Measurements from ENCODE around the gene KEAP1. TPM values are rescaled to one million over a fixed set of nuclear protein-coding genes. Genes with fewer than 3 reads are reported as not detected.

Gene KEAP1
- total and polyA plus RNA-seq, 2 of the 13 experiments (the other 11 are each of a cell fraction or from before 2014, with no cell fraction given): 56.7 to 72.9 TPM

DNA sequence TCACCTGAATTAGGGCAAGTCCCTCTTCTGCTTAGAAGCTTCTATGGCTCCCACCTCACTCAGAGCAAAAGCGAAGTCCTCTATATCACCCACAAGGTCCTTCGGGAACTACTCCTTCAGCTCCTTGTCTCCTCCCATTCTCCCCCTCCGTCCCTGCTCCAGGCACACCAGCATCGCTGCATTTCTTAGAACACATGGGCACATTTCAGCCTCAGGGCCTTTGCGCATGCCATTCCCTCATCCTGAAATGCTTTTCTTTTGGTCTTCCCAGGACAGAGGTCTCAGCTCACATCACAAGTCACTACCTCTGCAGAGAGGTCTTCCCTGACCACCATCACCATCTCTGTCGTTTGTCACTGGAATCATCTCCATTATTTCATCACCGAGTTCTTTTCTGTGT lies 10.1 kb upstream of the KEAP1 start:
- ATAC-seq: no peak
- in situ Hi-C loops (cut with HindIII; ENCODE audit: extremely low pct_ligation_motif_present, low pct_unique_long_range_greater_than_20kb) (no loop called here), intact Hi-C loops (cut with micrococcal nuclease; ENCODE audit: unreplicated experiment) (no loop called here)
- H3K9me3 ChIP-seq (ENCODE audit: low read length): no peaks in the 10 kb centered on the region
- no peaks in the 10 kb centered on the region for H3K79me2 ChIP-seq (ENCODE audit: insufficient read depth, low read length)
- no peak overlapping the region for H3K27ac ChIP-seq (ENCODE audit: extremely low read length, insufficient read depth, low read length)
- peaks cover 11 to 52% of the 10 kb centered on the region in 2 experiments for H3K27me3 ChIP-seq (ENCODE audit: control insufficient read depth in 1 of 2, insufficient read depth in 2 of 2, low read length in 2 of 2)
- H3K36me3 ChIP-seq (replicated peaks in 1 of 2; ENCODE audit: control insufficient read depth in 1 of 2, insufficient read depth in 2 of 2, low read length in 2 of 2): no peaks in the 10 kb centered on the region
- TF ChIP-seq CAMTA2 (CRISPR knock-in tag; IDR thresholded peaks at IDR 0.05; ENCODE audit: borderline replicate concordance) (no peak), ZNF530 (CRISPR knock-in tag; IDR thresholded peaks at IDR 0.05; ENCODE audit: low read depth) (no peak), ZC3H13 (CRISPR knock-in tag; IDR thresholded peaks at IDR 0.05) (no peak), ZNF549 (CRISPR knock-in tag; IDR thresholded peaks at IDR 0.05) (no peak), ETV5 (CRISPR knock-in tag; IDR thresholded peaks at IDR 0.05; ENCODE audit: borderline replicate concordance) (no peak), POGZ (CRISPR knock-in tag; IDR thresholded peaks at IDR 0.05) (no peak)
- TF ChIP-seq, protein P1, sequence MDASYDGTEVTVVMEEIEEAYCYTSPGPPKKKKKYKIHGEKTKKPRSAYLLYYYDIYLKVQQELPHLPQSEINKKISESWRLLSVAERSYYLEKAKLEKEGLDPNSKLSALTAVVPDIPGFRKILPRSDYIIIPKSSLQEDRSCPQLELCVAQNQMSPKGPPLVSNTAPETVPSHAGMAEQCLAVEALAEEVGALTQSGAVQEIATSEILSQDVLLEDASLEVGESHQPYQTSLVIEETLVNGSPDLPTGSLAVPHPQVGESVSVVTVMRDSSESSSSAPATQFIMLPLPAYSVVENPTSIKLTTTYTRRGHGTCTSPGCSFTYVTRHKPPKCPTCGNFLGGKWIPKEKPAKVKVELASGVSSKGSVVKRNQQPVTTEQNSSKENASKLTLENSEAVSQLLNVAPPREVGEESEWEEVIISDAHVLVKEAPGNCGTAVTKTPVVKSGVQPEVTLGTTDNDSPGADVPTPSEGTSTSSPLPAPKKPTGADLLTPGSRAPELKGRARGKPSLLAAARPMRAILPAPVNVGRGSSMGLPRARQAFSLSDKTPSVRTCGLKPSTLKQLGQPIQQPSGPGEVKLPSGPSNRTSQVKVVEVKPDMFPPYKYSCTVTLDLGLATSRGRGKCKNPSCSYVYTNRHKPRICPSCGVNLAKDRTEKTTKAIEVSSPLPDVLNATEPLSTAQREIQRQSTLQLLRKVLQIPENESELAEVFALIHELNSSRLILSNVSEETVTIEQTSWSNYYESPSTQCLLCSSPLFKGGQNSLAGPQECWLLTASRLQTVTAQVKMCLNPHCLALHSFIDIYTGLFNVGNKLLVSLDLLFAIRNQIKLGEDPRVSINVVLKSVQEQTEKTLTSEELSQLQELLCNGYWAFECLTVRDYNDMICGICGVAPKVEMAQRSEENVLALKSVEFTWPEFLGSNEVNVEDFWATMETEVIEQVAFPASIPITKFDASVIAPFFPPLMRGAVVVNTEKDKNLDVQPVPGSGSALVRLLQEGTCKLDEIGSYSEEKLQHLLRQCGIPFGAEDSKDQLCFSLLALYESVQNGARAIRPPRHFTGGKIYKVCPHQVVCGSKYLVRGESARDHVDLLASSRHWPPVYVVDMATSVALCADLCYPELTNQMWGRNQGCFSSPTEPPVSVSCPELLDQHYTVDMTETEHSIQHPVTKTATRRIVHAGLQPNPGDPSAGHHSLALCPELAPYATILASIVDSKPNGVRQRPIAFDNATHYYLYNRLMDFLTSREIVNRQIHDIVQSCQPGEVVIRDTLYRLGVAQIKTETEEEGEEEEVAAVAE (CRISPR knock-in tag; IDR thresholded peaks at IDR 0.05; ENCODE audit: borderline replicate concordance): no peak
- H3K9ac ChIP-seq (ENCODE audit: insufficient read depth, low read depth, low read length): no peak overlapping the region
- H2AFZ ChIP-seq (ENCODE audit: low read length): no peak overlapping the region
- H3K4me3 ChIP-seq (replicated peaks in 1 of 3; ENCODE audit: insufficient read depth in 1 of 3, low read depth in 2 of 3, low read length in 3 of 3): no peak overlapping the region
- BruUV-seq (replicated peaks): no TSS peak
- ChIA-PET CTCF (ENCODE audit: low intra/inter-chr PET ratio, low total read pairs) (no interaction called here), POLR2A (interaction anchor here (0.6 kb wide), 1 partner anchor 20 kb away, joined by 3 read pairs; no protein-coding TSS in a partner anchor)
- peaks cover 64% of the 10 kb centered on the region for H3K4me1 ChIP-seq (ENCODE audit: insufficient read depth, low read length)
- FAIRE-seq: no peak
- no peak for DNase-seq (ENCODE audit: low spot score)
- H3K4me2 ChIP-seq (ENCODE audit: low read depth, low read length): no peak overlapping the region
- 66% methylated on average over 7 of the region's 7 CpGs for WGBS (ENCODE audit: low lambda C conversion rate)
- no peaks in the 10 kb centered on the region for H4K20me1 ChIP-seq (ENCODE audit: insufficient read depth, low read length)

Data from HepG2 (cell line).